COR-L47 (cell line): ENCODE results near the gene ST7.
A peak's percentile ranks its signal among the peaks of the same experiment; 100 is the strongest.
"Not testable (repeated sequence)": the region's sequence is repeated elsewhere in the genome, so short reads cannot be mapped to it uniquely, and the experiment has no call there.

Source experiments
- DNase-seq: peaks from one replicate; lab custom pipeline; 2025; lab: John Stamatoyannopoulos, UW

The ST7 gene, protein sequence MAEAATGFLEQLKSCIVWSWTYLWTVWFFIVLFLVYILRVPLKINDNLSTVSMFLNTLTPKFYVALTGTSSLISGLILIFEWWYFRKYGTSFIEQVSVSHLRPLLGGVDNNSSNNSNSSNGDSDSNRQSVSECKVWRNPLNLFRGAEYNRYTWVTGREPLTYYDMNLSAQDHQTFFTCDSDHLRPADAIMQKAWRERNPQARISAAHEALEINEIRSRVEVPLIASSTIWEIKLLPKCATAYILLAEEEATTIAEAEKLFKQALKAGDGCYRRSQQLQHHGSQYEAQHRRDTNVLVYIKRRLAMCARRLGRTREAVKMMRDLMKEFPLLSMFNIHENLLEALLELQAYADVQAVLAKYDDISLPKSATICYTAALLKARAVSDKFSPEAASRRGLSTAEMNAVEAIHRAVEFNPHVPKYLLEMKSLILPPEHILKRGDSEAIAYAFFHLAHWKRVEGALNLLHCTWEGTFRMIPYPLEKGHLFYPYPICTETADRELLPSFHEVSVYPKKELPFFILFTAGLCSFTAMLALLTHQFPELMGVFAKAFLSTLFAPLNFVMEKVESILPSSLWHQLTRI

GRCh38 chr7:116953372-116953905 is at the start of gene ST7:
ST7 (plus strand) TSS chr7:116953501; CDS start chr7:116953541, 40 bp downstream.
- peak; percentile 55 for DNase-seq

- DNase-seq = no peak
These were observed 46.9 kb upstream of the ST7 start for GRCh38 chr7:116906391-116906790.

DNA sequence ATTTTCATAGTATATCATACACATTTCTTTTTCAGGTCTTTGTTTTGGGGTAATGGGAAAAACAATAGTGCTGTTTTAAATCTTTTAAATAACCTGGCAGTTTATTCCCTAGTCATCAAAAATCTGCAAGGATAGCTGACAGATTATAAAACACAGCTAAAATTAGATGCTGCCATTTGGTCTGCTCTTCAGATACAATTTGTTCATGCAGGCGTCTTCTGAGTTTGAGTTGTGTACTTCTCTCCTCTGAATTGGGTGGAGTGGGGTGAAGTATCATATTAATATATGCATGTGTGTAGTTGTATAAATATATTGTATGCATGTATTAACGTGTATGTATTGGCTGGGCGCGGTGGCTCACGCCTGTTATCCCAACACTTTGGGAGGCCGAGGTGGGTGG is 42.9 kb upstream of the ST7 start:
- DNase-seq = no peak

DNA sequence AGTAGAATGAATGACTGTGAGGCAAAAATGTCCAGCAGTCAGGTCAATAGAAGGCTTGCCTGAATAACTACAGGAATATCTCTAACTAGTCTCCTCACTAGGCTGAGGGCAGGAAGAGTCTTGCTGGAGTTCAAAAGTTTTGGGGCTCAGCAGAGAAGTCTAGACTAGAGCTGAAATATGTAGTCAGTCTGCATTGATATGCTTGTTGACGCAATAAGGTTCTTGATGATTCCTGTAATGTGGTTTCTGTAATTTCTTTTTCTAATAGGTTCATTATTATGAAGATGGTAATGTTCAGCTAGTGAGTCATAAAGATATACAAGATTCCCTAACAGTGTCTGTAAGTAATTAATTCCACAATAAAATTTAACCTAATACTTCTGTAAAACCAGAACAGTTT is 41.5 kb upstream of the ST7 start:
- DNase-seq = no peak

DNA sequence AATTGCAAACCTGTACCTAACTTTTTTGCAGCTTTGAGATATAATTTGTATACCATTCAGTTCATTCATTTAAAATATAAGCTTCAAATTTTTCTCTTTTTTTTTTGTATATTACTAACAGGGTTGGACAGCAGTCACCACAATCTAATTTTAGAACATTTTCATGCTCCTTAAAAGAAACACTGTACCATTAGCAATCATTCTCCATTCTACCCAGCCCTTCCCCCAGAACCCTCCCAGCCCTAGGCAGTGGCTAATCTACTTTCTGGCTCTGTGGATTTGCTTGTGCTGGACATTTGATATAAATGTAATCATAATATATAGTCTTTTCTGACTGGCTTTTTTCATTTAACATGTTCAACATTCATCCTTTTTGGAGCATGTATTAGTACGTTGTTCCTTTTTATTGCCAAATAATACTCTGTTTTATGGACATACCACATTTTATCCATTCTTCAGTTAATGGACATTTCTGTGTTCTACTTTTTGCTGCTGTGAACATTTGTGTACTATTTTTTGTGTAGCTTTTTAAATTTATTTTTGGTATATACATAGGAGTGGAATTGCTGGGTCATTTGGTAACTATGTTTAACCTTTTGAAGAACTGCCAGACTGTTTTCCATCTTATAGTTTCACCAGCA is 40.9 kb upstream of the ST7 start:
- DNase-seq = no peak

DNA sequence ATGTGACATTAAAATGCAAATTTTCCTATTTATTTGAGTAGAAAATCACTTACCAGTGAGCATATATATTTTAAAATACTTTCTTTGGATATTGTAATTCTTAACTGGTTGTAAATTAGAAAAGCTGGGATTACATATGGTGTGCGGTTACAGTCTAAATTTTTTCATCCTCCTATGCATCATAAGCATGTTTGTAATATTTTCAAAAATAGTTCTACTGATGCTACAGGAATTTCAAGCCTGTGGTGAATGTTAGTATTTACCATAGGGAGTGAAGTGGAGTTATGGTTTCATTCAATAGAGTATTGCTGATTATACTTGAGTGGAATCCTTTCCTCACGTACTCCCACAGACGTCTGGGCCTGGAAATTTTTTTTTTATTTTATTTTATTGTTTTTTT is 34.6 kb upstream of the ST7 start:
- DNase-seq = no peak

DNA sequence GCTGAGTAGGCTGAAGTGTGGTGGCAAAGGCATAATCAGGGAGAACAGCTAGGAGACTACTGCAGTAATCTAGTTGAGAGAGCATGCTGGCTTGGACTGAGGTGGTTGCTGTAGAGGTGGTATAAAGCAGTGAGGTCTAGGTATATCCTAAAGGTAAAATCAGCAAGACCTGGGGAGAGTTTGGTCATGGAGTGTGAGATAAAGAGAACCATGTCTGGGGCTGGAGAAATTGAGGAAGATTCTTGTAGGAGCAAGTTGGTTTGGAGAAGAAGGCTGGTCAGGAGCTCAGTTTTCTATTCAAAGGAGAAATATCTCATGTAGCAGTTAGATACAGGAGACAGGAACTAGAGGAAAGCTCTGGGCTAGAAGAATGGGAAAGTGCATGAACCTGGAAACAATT is 32.9 kb upstream of the ST7 start:
- no peak for DNase-seq

DNA sequence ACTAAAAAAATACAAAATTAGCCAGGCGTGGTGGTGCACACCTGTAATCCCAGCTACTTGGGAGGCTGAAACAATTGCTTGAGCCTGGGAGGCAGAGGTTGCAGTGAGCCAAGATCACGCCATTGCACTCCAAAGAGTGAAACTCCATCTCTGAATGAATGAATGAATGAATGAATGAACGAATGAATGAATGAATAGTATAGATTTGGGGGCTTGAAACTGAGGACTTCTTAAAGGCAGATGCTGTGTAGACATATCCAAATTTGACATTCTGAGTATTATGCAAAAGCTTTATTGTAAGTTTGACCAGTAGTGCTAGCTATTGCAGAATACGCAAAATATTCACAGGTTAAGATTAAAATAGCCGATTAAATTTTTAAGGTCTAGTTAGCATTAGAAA is 30.8 kb upstream of the ST7 start:
- DNase-seq = no peak

- DNase-seq = no peak
These were observed 28.6 kb upstream of the ST7 start for GRCh38 chr7:116924741-116925140.

DNA sequence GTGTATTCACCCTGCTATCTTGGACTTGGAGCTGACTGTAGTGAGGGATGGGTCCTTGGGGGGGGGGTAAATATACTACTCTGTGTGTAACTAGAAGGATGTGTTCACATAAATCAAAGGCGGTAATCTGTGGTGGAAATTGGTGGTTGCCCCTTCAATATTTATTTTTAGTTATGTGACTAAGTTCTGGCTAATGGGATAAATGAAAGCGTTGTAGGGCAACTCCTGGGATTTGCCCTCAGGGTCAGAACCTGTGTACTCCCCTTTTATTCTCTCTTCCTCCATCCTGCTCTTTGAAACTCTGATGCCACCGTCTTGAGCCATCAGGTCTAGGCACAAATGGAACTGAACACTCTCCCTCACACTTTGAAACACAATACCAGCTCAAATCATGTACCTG is 24.3 kb upstream of the ST7 start:
- DNase-seq = no peak

DNA sequence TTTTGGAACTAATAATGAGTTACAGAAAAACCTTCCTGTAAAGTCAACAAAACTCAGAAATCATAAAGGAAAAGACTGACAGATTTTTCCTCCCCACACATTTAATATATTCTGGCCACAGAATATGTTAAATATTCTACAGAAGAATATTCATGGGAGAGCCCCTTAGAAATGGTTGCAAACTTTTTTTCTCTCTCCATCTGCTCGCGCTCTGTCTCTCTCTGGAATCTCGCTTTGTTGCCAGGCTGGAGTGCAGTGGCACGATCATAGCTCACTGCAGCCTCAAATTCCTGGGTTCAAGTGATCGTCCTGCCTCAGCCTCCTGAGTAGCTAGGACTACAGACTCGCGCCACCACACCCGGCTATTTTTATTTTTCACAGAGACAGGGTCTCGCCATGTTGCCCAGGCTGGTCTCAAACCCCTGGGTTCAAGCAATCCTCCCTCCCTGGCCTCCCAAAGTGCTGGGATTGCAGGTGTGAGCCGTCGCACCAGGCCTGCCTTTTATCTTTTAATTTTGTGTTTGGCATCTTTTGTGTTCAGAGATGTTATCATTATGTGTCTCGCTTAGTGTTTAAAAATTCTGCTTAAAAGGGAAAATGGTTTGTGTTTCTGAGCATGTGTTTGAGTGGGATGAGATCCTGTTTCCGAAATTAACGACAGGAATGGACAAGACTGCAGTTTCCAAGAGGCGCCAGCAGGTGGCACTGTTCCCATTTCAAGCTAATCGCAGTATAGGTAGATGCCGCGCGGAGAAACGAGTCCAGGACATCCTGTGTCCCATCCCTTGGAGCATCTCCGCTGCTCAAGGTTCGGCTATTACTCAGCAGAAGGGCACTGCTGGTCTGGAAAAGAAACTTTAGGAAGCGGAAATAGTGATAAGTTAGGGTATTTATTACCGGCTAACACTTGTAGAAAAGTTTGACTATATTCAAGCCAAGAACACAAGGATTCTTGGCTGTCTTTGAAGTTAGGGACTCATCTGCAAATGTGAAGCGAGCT is 23.1 kb upstream of the ST7 start:
- peak; percentile 77 for DNase-seq

GRCh38 chr7:116932566-116932965 is 20.7 kb upstream of the ST7 start:
- no peak for DNase-seq

- DNase-seq = no peak
These were observed 19.8 kb upstream of the ST7 start for GRCh38 chr7:116933465-116933864.

DNA sequence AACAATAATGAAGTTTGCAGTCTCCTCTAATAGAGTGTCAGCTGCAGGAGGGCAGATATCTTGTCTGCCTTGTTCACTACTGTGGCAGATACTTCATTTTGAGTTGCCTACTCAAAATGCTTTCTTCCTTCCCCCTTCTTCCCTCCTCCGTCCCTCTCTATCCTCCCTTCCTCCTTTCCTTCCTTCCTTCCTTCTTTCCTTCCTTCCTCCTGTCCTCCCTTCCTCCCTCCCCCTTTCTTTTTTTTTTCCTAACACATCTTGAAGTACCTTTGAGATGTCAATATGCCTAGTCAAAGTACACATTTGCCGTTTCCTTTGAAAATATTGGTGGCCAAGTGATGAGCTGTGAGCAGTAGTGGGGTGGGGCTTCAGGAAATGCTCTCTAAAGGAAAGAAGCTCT is 18.7 kb upstream of the ST7 start:
- DNase-seq = no peak

- DNase-seq = not testable (repeated sequence)
These were observed 16.5 kb upstream of the ST7 start for GRCh38 chr7:116936844-116937243.

- DNase-seq = no peak
These were observed 14.6 kb upstream of the ST7 start for GRCh38 chr7:116938678-116939077.

- no peak for DNase-seq
These were observed 12.5 kb upstream of the ST7 start for GRCh38 chr7:116940689-116941370.

DNA sequence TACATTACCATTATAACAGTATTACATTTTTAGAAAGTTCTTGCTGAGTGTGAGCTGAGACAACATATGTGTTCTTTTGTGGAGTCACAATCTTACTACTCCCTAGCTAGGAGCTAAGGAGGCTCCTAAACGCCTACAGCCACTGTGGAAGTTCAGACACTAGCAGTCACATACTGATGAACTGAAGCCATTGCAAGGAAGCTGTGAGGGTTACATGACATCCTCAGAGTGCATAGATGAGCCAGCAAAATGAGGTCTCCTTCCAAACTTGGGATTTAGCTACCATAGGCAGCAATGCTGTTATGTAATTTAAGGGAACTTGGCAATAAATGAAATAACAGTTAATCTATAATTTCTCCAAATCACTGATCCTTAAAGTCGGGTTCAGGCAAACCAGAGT is 10.8 kb upstream of the ST7 start:
- no peak for DNase-seq

- no peak for DNase-seq
These were observed 4.4 kb upstream of the ST7 start for GRCh38 chr7:116948934-116949333.

- DNase-seq = no peak
These were observed 3.1 kb upstream of the ST7 start for GRCh38 chr7:116949941-116950801.
